Spleen (tissue), 7 donors: ENCODE data around the gene BCAT1.

Source experiments
- CTCF ChIP-seq, 11 experiments: fragments of 200-600 bp in 7 of 11; fragments of 450-650 bp in 4 of 11; sonication (generic) in 4 of 11; IDR thresholded peaks in 8 of 11; conservative IDR thresholded peaks in 3 of 11; 1 replicate in 7 of 11; 2 replicates in 4 of 11; pipeline versions ENCODE4 v1.4.0 to v1.8.0; 2016 to 2021; ENCODE audit warnings: antibody characterized with exemption in 11 of 11, inconsistent platforms in 4 of 11, mild to moderate bottlenecking in 1 of 11
- POLR2A ChIP-seq, 3 donors: fragments of 450-650 bp; IDR thresholded peaks; one replicate each; pipeline ENCODE4 v1.5.1; 2017; ENCODE audit warnings: antibody characterized with exemption in 3 of 3, mild to moderate bottlenecking in 1 of 3
- POLR2AphosphoS5 ChIP-seq, 3 donors: sonication (generic); formaldehyde crosslinking; IDR thresholded peaks; one replicate each; pipeline ENCODE4 v1.5.1; 2017; ENCODE audit warnings: antibody characterized with exemption in 3 of 3
- donor health status: DM: no; HTN: no; CAD: no; lungs with moderate emphysema.
- donor health status: DM: no; HTN: no; CAD: no.
- donor health status: DM: no; HTN: no; CAD: no.

- TF ChIP-seq POLR2AphosphoS5 (IDR thresholded peaks at IDR 0.05), result no peak
- no peak for TF ChIP-seq CTCF (IDR thresholded peaks at IDR 0.05 in 8 of 11, conservative IDR thresholded peaks at IDR 0.05 in 3 of 11)
- TF ChIP-seq POLR2A (IDR thresholded peaks at IDR 0.05), result no peak
Measured at GRCh38 chr12:24979329-24979728, 30.4 kb upstream of the BCAT1 start.
